Measurements from ENCODE around the gene AOPEP. TPM values are rescaled to one million over a fixed set of nuclear protein-coding genes. Genes with fewer than 3 reads are reported as not detected.

Gene AOPEP
- total RNA-seq, 1 experiment from 2014 or later = 15.0 TPM

GRCh38 chr9:94918038-94918753 lies 191.7 kb downstream of the AOPEP start:
- Histone ChIP-seq H3K27me3 (ENCODE audit: insufficient read depth, low read length) (no peaks in the 10 kb centered on the region), H2BK15ac (ENCODE audit: low read depth, low read length) (no peak overlapping the region), H4K20me1 (ENCODE audit: control insufficient read depth, insufficient read depth, insufficient read length) (no peaks in the 10 kb centered on the region), H2AK5ac (ENCODE audit: insufficient read length, low read length) (no peak overlapping the region), H4K8ac (replicated peaks; ENCODE audit: insufficient read length, low read depth, low read length) (no peak overlapping the region), H3K4me1 (ENCODE audit: insufficient read depth, low read length) (peaks cover 5% of the 10 kb centered on the region), H3K79me1 (ENCODE audit: insufficient read depth, low read depth, low read length, poor library complexity, severe bottlenecking) (no peaks in the 10 kb centered on the region), H3K9me3 (ENCODE audit: control insufficient read depth, low read depth, low read length) (no peaks in the 10 kb centered on the region), H3K27ac (ENCODE audit: insufficient read length, low read depth, low read length) (no peak overlapping the region), H3K14ac (ENCODE audit: insufficient read depth, low read length) (no peak overlapping the region; the same call in 1 of the 2 replicates), H3K23me2 (ENCODE audit: insufficient read length, low read depth, low read length, poor library complexity, severe bottlenecking) (no peaks in the 10 kb centered on the region), H2BK120ac (ENCODE audit: low read depth, low read length, poor library complexity, severe bottlenecking) (no peak overlapping the region), H3K9ac (ENCODE audit: extremely low read depth, insufficient read length, low read length) (no peak overlapping the region), H2BK12ac (ENCODE audit: insufficient read length, low read depth, low read length) (no peak overlapping the region), H2BK5ac (ENCODE audit: insufficient read length, low read length) (no peak overlapping the region), H3T11ph (ENCODE audit: low read length) (no peak overlapping the region), H4K5ac (ENCODE audit: insufficient read length, low read depth, low read length) (no peak overlapping the region), H3K4ac (ENCODE audit: low read depth, low read length) (no peak overlapping the region), H2BK20ac (ENCODE audit: low read depth, low read length, poor library complexity, severe bottlenecking) (no peak overlapping the region), H4K91ac (ENCODE audit: insufficient read length, low read depth, low read length) (no peak overlapping the region), H3K18ac (ENCODE audit: insufficient read length, low read depth, low read length) (no peak overlapping the region), H3K23ac (ENCODE audit: insufficient read length, low read depth, low read length) (no peak overlapping the region), H3K4me2 (ENCODE audit: insufficient read depth, insufficient read length, low read length) (no peak overlapping the region), H3K56ac (ENCODE audit: insufficient read length, low read depth, low read length) (no peak overlapping the region), H2AFZ (ENCODE audit: low read length) (no peak overlapping the region), H3K79me2 (ENCODE audit: insufficient read depth, low read length) (no peaks in the 10 kb centered on the region)
- H3K4me3 Mint-ChIP-seq = no peak overlapping the region
- no peak for TF ChIP-seq CTCF (conservative IDR thresholded peaks at IDR 0.05)
- peak; percentile 12 for DNase-seq
- no CpG with 5 or more reads among the region's 5 CpGs for WGBS (ENCODE audit: extremely low coverage, insufficient read length, low lambda C conversion rate)
- no peaks in the 10 kb centered on the region; the same call in 1 of the 2 replicates for H3K27me3 Mint-ChIP-seq (ENCODE audit: low read depth)
- H3K9me3 Mint-ChIP-seq = no peaks in the 10 kb centered on the region
- peaks cover 69 to 79% of the 10 kb centered on the region in 2 experiments for H3K4me1 Mint-ChIP-seq
- H3K36me3 Mint-ChIP-seq (ENCODE audit: insufficient read depth in 1 of 3, low read depth in 3 of 3) = no peaks in the 10 kb centered on the region
- no peak overlapping the region for H3K27ac Mint-ChIP-seq
